Measurements from ENCODE around the gene MPHOSPH6. TPM values are rescaled to one million over a fixed set of nuclear protein-coding genes. Genes with fewer than 3 reads are reported as not detected.

MPHOSPH6 gene
- total and polyA plus RNA-seq, 2 donors (not counting 3 experiments of a cell fraction or from before 2014, with no cell fraction given) = 10.9 to 32.0 TPM

- TF ChIP-seq, protein P1, sequence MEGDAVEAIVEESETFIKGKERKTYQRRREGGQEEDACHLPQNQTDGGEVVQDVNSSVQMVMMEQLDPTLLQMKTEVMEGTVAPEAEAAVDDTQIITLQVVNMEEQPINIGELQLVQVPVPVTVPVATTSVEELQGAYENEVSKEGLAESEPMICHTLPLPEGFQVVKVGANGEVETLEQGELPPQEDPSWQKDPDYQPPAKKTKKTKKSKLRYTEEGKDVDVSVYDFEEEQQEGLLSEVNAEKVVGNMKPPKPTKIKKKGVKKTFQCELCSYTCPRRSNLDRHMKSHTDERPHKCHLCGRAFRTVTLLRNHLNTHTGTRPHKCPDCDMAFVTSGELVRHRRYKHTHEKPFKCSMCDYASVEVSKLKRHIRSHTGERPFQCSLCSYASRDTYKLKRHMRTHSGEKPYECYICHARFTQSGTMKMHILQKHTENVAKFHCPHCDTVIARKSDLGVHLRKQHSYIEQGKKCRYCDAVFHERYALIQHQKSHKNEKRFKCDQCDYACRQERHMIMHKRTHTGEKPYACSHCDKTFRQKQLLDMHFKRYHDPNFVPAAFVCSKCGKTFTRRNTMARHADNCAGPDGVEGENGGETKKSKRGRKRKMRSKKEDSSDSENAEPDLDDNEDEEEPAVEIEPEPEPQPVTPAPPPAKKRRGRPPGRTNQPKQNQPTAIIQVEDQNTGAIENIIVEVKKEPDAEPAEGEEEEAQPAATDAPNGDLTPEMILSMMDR (IDR thresholded peaks at IDR 0.05; ENCODE audit: extremely low read depth in 1 of 2, insufficient read depth in 1 of 2, low read depth in 1 of 2, low read length in 2 of 2) = no peak
- TF ChIP-seq POLR2AphosphoS5 (IDR thresholded peaks at IDR 0.05; ENCODE audit: insufficient read depth, low read depth, low read length) (no peak), EZH2 (IDR thresholded peaks at IDR 0.05; ENCODE audit: borderline replicate concordance, low read depth, low read length, severe bottlenecking) (no peak), POLR2A (IDR thresholded peaks at IDR 0.05; ENCODE audit: low read depth, low read length) (no peak), JUN (IDR thresholded peaks at IDR 0.05; ENCODE audit: borderline replicate concordance, insufficient read depth, insufficient read length, low read depth) (no peak)
- no peak overlapping the region for H3K4me2 ChIP-seq (ENCODE audit: insufficient read depth, low read length)
- no peak overlapping the region for H3K4me3 ChIP-seq (replicated peaks in 1 of 3; ENCODE audit: insufficient read depth in 1 of 3, low read depth in 1 of 3, low read length in 3 of 3)
- no peak for DNase-seq (ENCODE audit: low read depth, low spot score)
- H3K36me3 ChIP-seq (ENCODE audit: control insufficient read depth in 2 of 2, extremely low read depth in 1 of 2, insufficient read depth in 2 of 2, low read length in 2 of 2) = peaks cover 3 to 6% of the 10 kb centered on the region in 2 experiments
- H3K27ac ChIP-seq (ENCODE audit: insufficient read depth, low read depth, low read length) = no peak overlapping the region
- BruUV-seq (replicated peaks) = no TSS peak
- H4K20me1 ChIP-seq (replicated peaks; ENCODE audit: control insufficient read depth, extremely low read depth, insufficient read depth, low read length) = no peaks in the 10 kb centered on the region
- no peak overlapping the region for H2AFZ ChIP-seq (ENCODE audit: low read depth, low read length)
- H3K9me3 ChIP-seq (replicated peaks; ENCODE audit: control insufficient read depth, insufficient read depth, low read length) = no peaks in the 10 kb centered on the region
- no peak overlapping the region for H3K9ac ChIP-seq (replicated peaks; ENCODE audit: extremely low read depth, insufficient read depth, low read length)
- dilution Hi-C loops (cut with MboI; ENCODE audit: extremely low pct_ligation_motif_present, low sequenced_read_pairs) (no loop called here), intact Hi-C loops (cut with micrococcal nuclease) (no loop called here)
- peaks cover 2% of the 10 kb centered on the region for H3K79me2 ChIP-seq (ENCODE audit: control insufficient read depth, insufficient read depth, low read length)
- H3K9me1 ChIP-seq (replicated peaks; ENCODE audit: control insufficient read depth, extremely low read depth, insufficient read depth, low read length) = no peaks in the 10 kb centered on the region
- ChIA-PET POLR2A (interaction anchor here (0.7 kb wide), 1 partner anchor 900 kb away, joined by 5 read pairs; no protein-coding TSS in a partner anchor), CTCF (no interaction called here)
- no peaks in the 10 kb centered on the region for H3K4me1 ChIP-seq (ENCODE audit: control insufficient read depth, extremely low read depth, insufficient read depth, low read length)
- no peak for FAIRE-seq
- H3K27me3 ChIP-seq (ENCODE audit: control insufficient read depth in 2 of 2, insufficient read depth in 2 of 2, low read length in 2 of 2) = no peaks in the 10 kb centered on the region
These were observed 22.5 kb downstream of the MPHOSPH6 start for GRCh38 chr16:82147546-82147945.

DNA sequence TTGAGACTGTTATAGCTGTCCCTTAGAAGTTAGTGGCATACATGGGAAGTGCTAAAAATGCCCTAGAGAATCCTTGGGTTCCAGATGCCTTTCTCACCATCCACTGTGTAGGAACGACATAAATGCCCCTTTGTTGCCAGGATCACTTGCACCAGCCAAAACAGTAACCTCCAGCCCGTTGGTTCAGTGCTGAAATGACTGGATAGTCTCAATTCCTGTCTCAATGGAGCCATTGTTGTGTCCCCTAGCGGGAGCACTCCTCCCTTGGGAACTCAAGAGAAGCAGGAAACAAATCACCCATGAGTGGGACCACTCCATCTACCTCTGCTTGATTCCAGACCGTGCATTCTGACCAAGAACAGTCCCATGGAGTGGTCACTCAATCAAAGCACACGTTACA is 23.1 kb downstream of the MPHOSPH6 start:
- Histone ChIP-seq H3K27me3 (ENCODE audit: control insufficient read depth in 2 of 2, insufficient read depth in 2 of 2, low read length in 2 of 2) (no peaks in the 10 kb centered on the region), H3K9me1 (replicated peaks; ENCODE audit: control insufficient read depth, extremely low read depth, insufficient read depth, low read length) (no peaks in the 10 kb centered on the region), H3K79me2 (ENCODE audit: control insufficient read depth, insufficient read depth, low read length) (no peaks in the 10 kb centered on the region), H3K27ac (ENCODE audit: insufficient read depth, low read depth, low read length) (no peak overlapping the region), H3K4me2 (ENCODE audit: insufficient read depth, low read length) (no peak overlapping the region), H3K9me3 (replicated peaks; ENCODE audit: control insufficient read depth, insufficient read depth, low read length) (no peaks in the 10 kb centered on the region), H3K36me3 (ENCODE audit: control insufficient read depth in 2 of 2, extremely low read depth in 1 of 2, insufficient read depth in 2 of 2, low read length in 2 of 2) (peaks cover 3 to 6% of the 10 kb centered on the region in 2 experiments), H3K4me1 (ENCODE audit: control insufficient read depth, extremely low read depth, insufficient read depth, low read length) (no peaks in the 10 kb centered on the region), H3K4me3 (replicated peaks in 1 of 3; ENCODE audit: insufficient read depth in 1 of 3, low read depth in 1 of 3, low read length in 3 of 3) (no peak overlapping the region), H3K9ac (replicated peaks; ENCODE audit: extremely low read depth, insufficient read depth, low read length) (no peak overlapping the region), H4K20me1 (replicated peaks; ENCODE audit: control insufficient read depth, extremely low read depth, insufficient read depth, low read length) (no peaks in the 10 kb centered on the region), H2AFZ (ENCODE audit: low read depth, low read length) (no peak overlapping the region)
- TF ChIP-seq EZH2 (IDR thresholded peaks at IDR 0.05; ENCODE audit: borderline replicate concordance, low read depth, low read length, severe bottlenecking) (no peak), JUN (IDR thresholded peaks at IDR 0.05; ENCODE audit: borderline replicate concordance, insufficient read depth, insufficient read length, low read depth) (no peak), POLR2AphosphoS5 (IDR thresholded peaks at IDR 0.05; ENCODE audit: insufficient read depth, low read depth, low read length) (no peak), POLR2A (IDR thresholded peaks at IDR 0.05; ENCODE audit: low read depth, low read length) (no peak), MYC (IDR thresholded peaks at IDR 0.05; ENCODE audit: low read depth, low read length) (no peak), FOS (IDR thresholded peaks at IDR 0.05; ENCODE audit: borderline replicate concordance, insufficient read depth, low read length) (no peak), GATA2 (IDR thresholded peaks at IDR 0.05; ENCODE audit: insufficient read depth, insufficient read length, low read depth, low read length) (no peak), MAX (IDR thresholded peaks at IDR 0.05; ENCODE audit: insufficient read depth, insufficient read length) (no peak)
- TF ChIP-seq, protein P1 (IDR thresholded peaks at IDR 0.05; ENCODE audit: extremely low read depth in 1 of 2, insufficient read depth in 1 of 2, low read depth in 1 of 2, low read length in 2 of 2) = no peak
- ChIA-PET POLR2A (no interaction called here), CTCF (no interaction called here)
- FAIRE-seq (no peak), DNase-seq (ENCODE audit: low read depth, low spot score) (no peak)
- dilution Hi-C loops (cut with MboI; ENCODE audit: extremely low pct_ligation_motif_present, low sequenced_read_pairs) (no loop called here), intact Hi-C loops (cut with micrococcal nuclease) (no loop called here)
- BruUV-seq (replicated peaks) = no TSS peak

All from endothelial cell of umbilical vein (primary cell).